Activated T-helper 2 cell treated with anti-CD3 and anti-CD28 coated beads, Interferon-gamma antibody, Interleukin-2, Interleukin-4, amounts not matched to agents 10 μg/mL and 5 μg/mL and 100 μg/mL, durations not matched to agents 14 hours and 24 hours and 36 hours (primary cell): Measurements from ENCODE around the gene GDI1. TPM values are rescaled to one million over a fixed set of nuclear protein-coding genes. Genes with fewer than 3 reads are reported as not detected.
"Not testable (repeated sequence)": the region's sequence is repeated elsewhere in the genome, so short reads cannot be mapped to it uniquely, and the experiment has no call there.

Source experiments
- DNase-seq: peaks from one replicate; pipeline ENCODE4 v3.0.0; 2021; ENCODE audit warnings: low spot score
- H3K27ac Mint-ChIP-seq: one replicate; pipeline ENCODE4 v1.8.0; 2021; ENCODE audit warnings: mixed read lengths
- H3K27me3 Mint-ChIP-seq: one replicate; pipeline ENCODE4 v1.8.0; 2021; ENCODE audit warnings: low read depth, mixed read lengths
- H3K36me3 Mint-ChIP-seq: one replicate; pipeline ENCODE4 v1.8.0; 2021; ENCODE audit warnings: low read depth, mixed read lengths
- H3K4me1 Mint-ChIP-seq: one replicate; pipeline ENCODE4 v1.8.0; 2021; ENCODE audit warnings: low read depth, mixed read lengths
- H3K4me3 Mint-ChIP-seq: one replicate; pipeline ENCODE4 v1.8.0; 2021; ENCODE audit warnings: low read depth, mild to moderate bottlenecking, moderate library complexity, mixed read lengths
- H3K9me3 Mint-ChIP-seq: one replicate; pipeline ENCODE4 v1.8.0; 2021; ENCODE audit warnings: mixed read lengths
- intact Hi-C: fragments of 100-400 bp; cut with micrococcal nuclease; formaldehyde crosslinking; loops from one replicate; pipeline ENCODE4 v1.15.1; 2023
- total RNA-seq: library from RNA; stranded (reverse); gene quantifications from 2 replicates; pipeline ENCODE4 v1.2.3, GENCODE V29; 2022

Gene GDI1
- total RNA-seq: 115 and 117 TPM in 2 replicates

DNA sequence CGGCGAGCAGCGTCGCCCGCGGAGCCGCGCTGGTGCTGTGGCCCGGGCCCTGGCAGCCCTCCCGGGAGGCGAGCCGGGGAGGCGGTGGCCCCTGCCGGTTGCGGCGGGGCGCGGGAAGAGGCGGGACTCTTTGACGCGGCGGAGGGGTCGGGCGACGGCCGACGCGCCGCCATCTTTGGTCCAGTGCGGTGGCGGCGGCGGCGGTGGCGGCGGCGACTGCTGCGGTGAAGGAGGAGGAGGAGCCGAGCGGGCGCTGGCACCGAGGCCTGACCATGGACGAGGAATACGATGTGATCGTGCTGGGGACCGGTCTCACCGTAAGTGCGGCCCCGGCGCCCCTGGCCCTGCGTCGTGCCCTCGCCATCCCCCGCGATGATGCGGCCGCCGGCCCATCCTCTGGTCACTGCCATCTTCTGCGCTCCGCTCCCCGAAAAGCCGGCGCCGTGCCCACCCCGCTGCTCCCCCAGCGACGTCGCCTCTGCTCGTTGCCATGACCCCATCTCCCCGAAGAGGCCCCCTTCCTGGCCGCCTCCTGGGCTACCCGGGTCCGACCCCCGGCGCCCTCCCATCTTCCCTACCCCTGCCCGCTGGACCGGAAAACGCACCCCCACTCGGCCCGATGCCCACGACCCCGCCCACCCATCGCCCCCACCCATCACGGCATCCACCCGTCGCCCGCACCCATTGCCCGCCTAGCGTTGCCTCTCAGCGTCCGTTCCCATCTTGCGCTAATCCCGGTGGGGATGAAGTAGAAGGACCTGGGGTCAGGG is at the start of gene GDI1:
Gene GDI1 (plus strand): TSS at position 172 of the 770 bp plus-strand sequence. CDS start 101 bp downstream, at position 273.
- peak within 1 kb of the TSS; percentile 78 for H3K27ac Mint-ChIP-seq
- intact Hi-C loops: loop anchor here (5.0 kb wide), 1 partner anchor 40 kb away; the partner anchor contains the start of gene RPL10
- H3K4me3 Mint-ChIP-seq: peak within 1 kb of the TSS; percentile 85
- DNase-seq: peak; percentile 58
- no peaks in the 10 kb centered on the region for H3K27me3 Mint-ChIP-seq
- peaks cover 8% of the 10 kb centered on the region for H3K4me1 Mint-ChIP-seq
- no peaks in the 10 kb centered on the region for H3K9me3 Mint-ChIP-seq
- H3K36me3 Mint-ChIP-seq: peaks cover 37% of the 10 kb centered on the region

DNA sequence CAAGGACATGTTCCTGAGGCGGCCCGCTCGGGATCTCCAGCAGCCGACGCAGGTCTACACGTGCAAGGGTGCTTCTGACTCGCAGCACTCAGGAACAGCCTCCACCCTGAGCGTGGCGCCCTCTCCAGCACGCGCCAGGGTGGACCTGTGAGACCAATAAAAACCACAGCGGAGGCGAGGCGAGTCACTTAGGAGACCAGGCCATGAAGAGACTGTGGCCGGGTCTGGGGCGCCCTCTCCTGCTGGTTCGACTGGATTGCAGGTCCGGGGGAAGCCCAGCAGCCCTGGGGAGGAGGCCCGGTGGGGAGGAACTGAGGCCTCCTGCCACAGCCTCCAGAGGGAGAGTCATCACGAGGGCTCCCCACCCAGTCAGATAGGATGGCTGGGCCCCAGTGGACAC is 48.9 kb upstream of the GDI1 start:
- H3K9me3 Mint-ChIP-seq, H3K27ac Mint-ChIP-seq, H3K4me3 Mint-ChIP-seq, H3K36me3 Mint-ChIP-seq, H3K27me3 Mint-ChIP-seq, H3K4me1 Mint-ChIP-seq, intact Hi-C loops, DNase-seq: not testable (repeated sequence)

DNA sequence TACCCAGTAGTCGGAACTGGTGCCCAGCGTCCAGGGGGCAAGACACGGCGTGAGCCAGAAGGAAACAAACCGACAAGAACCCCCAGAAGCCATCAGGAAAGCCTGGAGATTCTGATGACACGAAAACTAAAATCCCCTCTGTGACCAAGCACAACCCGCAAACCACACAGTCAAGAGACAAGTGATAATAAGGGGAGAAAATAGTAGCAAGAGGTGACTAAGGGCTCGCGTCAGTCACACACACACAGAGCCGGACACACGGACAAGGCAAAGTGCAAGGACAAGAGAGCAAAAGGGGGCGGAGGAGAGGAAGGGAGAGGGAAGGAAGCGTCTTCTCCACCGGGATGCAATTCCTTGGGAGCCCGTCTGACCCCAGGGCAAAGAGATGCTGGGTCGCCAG is 48.3 kb upstream of the GDI1 start:
- intact Hi-C loops, H3K9me3 Mint-ChIP-seq, H3K27ac Mint-ChIP-seq, H3K4me1 Mint-ChIP-seq, DNase-seq, H3K27me3 Mint-ChIP-seq, H3K36me3 Mint-ChIP-seq, H3K4me3 Mint-ChIP-seq: not testable (repeated sequence)

DNA sequence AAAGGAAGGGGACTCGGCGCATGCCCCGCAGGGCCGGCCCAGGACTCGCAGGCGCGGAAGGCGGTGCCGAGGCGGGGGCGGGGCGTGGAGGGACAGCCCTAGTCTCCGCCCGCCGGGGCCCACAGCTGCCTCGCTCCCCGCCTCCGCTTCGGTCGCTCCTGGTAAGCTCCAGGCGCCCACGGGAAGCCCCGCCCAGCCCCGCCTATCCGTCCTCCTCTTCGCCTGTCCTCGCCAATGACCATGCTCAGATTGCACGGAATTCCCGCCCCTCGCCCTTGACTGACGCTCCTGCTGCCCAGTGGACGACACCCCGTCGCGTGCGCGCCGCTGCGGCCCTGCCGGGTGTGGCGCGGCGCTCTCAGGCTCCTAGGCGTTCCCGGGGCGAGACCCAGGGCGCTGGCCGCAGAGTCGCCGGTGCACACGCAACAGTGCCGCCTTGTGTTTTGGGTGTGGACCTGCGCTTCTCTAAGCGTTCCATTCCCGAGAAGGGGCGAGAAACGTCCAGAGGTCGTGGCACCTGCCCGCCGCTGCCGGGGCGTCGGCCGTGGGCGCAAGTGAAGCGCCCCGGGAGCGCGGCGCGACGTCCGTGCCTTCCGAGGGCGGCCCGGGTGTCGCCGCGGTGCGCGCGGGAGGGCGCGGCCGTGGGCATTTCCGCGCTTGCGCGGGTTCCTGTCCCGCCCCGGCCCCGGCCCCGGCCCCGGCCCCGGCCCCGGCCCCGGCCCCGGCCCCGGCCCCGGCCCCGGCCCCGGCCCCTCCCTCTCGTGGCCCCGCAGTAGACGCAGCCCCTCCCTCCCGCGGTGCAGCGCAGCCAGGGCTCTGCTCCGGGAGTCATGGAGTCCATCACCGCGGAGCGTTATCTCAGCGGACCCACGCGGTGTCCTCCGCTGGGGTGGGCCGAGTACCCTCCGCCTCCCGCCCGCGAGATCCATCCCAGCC is 46.9 kb upstream of the GDI1 start:
- H3K27me3 Mint-ChIP-seq, H3K27ac Mint-ChIP-seq, DNase-seq, H3K36me3 Mint-ChIP-seq, H3K9me3 Mint-ChIP-seq, H3K4me3 Mint-ChIP-seq, H3K4me1 Mint-ChIP-seq, intact Hi-C loops: not testable (repeated sequence)

DNA sequence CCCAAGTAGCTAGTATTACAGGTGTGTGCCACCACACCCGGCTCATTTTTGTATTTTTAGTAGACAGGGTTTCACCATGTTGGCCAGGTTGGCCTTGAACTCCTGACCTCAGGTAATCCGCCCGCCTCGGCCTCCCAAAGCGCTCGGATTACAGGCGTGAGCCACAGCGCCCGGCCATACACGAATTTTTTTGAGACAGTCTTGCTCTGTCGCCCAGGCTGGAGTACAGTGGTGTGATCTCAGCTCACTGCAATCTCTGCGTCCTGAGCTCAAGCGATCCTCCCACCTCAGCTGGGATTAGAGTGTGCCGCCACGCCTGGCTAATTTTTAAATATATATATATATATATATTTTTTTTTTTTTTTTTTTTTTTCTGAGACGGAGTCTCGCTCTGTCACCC is 40.6 kb upstream of the GDI1 start:
- not testable (repeated sequence) for H3K27me3 Mint-ChIP-seq, H3K4me1 Mint-ChIP-seq, DNase-seq, H3K27ac Mint-ChIP-seq, H3K9me3 Mint-ChIP-seq
- Mint-ChIP-seq H3K4me3 (peak overlapping the region; percentile 100), H3K36me3 (peaks cover 35% of the 10 kb centered on the region)
- intact Hi-C loops: loop anchor here (5.0 kb wide), 1 partner anchor 41 kb away; the partner anchor contains the start of gene GDI1

DNA sequence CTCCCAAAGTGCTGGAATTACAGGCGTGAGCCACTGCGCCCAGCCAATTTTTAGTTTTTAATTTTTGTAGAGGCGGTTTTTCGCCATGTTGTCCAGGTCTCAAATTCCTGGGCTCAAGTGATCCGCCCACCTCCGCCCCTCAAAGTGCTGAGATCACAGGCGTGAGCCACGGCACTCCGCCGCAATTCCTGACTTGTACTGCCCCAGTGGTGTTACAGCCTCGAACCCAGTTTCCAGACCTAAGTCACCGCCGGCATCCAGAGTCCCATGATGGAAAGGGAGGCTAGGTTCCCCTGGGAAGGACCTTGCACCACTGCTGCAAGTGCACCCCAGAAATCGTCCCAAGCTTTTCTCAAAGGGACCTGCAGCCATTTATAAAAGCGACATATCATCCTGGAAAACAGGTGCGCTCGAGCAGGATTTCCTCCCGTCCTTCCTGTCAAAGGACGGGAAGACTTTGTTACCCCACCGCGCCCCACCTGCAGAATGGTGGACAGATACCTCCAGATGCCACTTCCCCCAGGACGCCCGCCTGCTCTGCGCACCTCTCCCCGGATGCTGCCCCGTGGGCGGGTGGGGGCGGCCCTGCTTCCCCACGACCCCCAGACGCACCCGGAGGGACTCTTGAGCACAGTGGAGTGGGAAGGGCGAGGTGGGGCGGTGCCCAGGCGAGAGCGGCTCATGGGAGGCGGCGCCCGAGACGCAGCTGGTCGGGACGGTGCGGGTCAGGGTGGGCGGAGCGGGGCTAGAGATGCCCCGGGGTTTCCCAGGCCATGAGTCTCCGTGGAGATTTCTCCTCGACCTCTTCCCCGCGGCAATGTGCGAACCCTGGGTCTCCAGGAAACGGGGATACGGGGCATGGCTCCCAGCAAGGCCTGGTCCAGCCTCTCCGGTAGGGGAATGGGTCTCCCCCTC is 39.7 kb upstream of the GDI1 start:
- Mint-ChIP-seq H3K4me1 (peaks cover 5% of the 10 kb centered on the region), H3K9me3 (no peaks in the 10 kb centered on the region), H3K27me3 (no peaks in the 10 kb centered on the region), H3K36me3 (peaks cover 36% of the 10 kb centered on the region), H3K4me3 (peak overlapping the region; percentile 100), H3K27ac (peak overlapping the region; percentile 100)
- intact Hi-C loops: loop anchor here (5.0 kb wide), 1 partner anchor 40 kb away; the partner anchor contains the start of gene GDI1
- DNase-seq: peak; percentile 53

DNA sequence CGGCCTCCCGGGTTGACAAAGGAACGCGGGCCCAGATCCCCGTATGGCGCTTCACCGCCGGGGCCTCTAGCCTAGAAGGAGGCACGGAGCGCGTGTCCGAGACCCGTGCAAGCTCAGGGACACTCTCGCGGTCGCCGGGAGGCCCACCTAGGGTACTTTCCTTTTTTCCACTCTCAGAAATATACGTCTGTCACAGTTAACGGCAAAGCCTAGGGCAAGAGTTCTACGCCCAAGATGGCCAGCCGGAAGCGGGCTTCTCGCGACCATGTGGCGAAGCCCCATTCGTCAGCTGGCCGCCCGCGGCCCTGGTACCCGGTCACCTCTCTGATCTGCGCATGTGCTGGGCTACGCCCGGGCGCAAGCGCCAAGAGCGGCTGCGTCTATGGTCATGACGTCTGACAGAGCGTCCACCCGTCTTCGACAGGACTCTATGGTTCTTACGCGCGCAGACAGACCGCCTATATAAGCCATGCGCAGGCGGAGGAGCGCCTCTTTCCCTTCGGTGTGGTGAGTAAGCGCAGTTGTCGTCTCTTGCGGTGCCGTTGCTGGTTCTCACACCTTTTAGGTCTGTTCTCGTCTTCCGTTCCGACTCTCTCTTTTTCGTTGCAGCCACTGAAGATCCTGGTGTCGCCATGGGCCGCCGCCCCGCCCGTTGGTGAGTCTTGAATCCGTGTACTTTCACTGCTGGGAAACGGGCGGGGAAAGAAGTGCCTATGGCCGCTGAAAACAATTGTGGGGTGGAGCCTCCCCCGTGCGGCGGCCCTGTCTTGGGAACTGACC is 38.9 kb upstream of the GDI1 start, which contains the start of gene RPL10:
Gene RPL10 (plus strand): TSS at position 490 of the 780 bp plus-strand sequence. CDS start 143 bp downstream, at position 633.
- Mint-ChIP-seq H3K9me3 (no peaks in the 10 kb centered on the region), H3K27me3 (no peaks in the 10 kb centered on the region), H3K27ac (peak within 1 kb of the TSS; percentile 100), H3K36me3 (peaks cover 36% of the 10 kb centered on the region), H3K4me1 (peaks cover 5% of the 10 kb centered on the region), H3K4me3 (peak within 1 kb of the TSS; percentile 100)
- peak; percentile 93 for DNase-seq
- intact Hi-C loops: loop anchor here (5.0 kb wide), 1 partner anchor 39 kb away; the partner anchor contains the start of gene GDI1

DNA sequence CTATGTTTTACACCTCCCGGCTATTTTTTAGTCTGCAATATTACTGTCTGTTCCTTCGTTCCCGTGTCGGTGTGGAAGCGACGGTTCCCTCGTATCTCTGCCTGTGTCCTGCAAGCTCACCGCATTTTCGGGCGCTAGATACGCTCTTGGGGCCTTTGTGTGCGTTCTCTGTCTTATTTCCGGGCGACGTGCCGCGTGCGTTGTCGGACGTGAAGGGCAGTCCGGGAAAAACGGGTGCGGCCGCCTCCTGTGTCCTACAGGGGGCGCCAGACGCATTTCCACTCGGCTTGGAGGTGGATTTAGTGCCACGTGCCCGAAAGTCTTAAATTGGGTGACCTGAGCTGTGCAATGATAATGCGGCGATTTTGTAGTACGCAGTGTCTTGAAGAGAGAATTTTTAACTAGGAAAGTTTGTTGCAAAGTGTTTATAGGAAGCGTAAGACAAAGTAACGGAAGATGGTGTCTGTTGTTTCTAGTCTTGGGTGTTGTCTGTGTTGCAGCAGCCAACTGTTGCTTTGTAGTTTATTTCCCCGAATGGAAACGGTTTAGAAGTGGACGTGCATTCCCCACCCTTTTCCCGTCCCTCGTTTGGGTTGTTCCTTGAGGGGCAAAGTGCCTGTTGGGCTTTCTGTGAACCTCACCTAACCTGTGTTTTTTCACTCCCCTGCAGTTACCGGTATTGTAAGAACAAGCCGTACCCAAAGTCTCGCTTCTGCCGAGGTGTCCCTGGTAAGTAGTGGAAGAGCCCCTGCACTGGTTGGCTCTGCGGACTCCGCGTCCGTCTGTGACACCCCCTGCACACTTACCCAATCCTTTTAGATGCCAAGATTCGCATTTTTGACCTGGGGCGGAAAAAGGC is 38.1 kb upstream of the GDI1 start:
- DNase-seq: peak; percentile 78
- Mint-ChIP-seq H3K9me3 (no peaks in the 10 kb centered on the region), H3K27me3 (no peaks in the 10 kb centered on the region), H3K4me3 (peak overlapping the region; percentile 100), H3K27ac (peak overlapping the region; percentile 100), H3K36me3 (peaks cover 36% of the 10 kb centered on the region), H3K4me1 (peaks cover 5% of the 10 kb centered on the region)
- intact Hi-C loops: loop anchor here (5.0 kb wide), 1 partner anchor 38 kb away; the partner anchor contains the start of gene GDI1

DNA sequence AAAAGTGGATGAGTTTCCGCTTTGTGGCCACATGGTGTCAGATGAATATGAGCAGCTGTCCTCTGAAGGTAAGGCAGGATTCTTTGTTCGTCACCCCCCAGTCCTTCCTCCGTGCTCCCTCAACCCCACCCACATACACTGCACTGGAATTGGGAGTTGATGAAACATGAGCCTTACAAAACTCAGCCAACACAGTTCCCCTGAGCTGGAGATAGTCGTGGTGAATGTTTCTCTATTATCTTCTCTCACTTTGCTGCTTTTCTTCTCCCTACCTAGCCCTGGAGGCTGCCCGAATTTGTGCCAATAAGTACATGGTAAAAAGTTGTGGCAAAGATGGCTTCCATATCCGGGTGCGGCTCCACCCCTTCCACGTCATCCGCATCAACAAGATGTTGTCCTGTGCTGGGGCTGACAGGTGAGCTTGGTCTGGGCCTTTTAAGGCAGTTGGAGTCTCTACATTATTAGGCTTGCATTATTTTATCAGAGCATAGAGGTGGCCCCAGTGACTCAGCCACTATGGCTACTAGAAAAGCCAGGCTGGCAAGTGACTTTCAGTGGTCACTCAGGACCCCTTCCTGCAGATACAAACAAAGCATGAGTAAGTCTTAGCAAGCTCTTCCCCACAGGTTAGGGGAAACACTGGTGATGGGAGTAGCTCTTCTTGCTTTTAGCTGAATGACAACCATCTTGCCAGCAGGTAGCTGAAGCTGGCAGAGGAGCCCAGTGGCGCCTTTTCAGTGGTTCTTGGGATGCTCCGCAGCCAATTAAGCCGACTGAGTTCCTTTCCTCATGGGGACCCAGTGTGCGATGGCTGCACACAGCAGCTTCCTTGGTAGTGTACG is 37.2 kb upstream of the GDI1 start:
- H3K27me3 Mint-ChIP-seq: no peaks in the 10 kb centered on the region
- H3K36me3 Mint-ChIP-seq: peaks cover 36% of the 10 kb centered on the region
- intact Hi-C loops: loop anchor here (5.0 kb wide), 1 partner anchor 38 kb away; the partner anchor contains the start of gene GDI1
- no peak for DNase-seq
- H3K4me1 Mint-ChIP-seq: peaks cover 5% of the 10 kb centered on the region
- H3K4me3 Mint-ChIP-seq: peak overlapping the region; percentile 100
- H3K27ac Mint-ChIP-seq: peak overlapping the region; percentile 100
- H3K9me3 Mint-ChIP-seq: no peaks in the 10 kb centered on the region

DNA sequence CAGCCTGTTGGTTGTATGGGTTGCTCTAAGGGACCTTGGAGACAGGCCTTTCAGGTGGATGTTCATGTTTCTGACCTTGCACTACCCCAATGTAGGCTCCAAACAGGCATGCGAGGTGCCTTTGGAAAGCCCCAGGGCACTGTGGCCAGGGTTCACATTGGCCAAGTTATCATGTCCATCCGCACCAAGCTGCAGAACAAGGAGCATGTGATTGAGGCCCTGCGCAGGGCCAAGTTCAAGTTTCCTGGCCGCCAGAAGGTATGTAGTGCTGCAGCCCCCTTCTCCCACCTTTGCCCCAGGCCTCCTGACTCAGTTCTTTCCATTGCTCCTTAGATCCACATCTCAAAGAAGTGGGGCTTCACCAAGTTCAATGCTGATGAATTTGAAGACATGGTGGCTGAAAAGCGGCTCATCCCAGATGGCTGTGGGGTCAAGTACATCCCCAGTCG is 36.6 kb upstream of the GDI1 start:
- H3K27me3 Mint-ChIP-seq, DNase-seq, intact Hi-C loops: not testable (repeated sequence)

More for the DNA sequence above, 36.6 kb upstream of the GDI1 start:
- H3K9me3 Mint-ChIP-seq, H3K4me1 Mint-ChIP-seq: not testable (repeated sequence)
- Mint-ChIP-seq H3K4me3 (peak overlapping the region; percentile 100), H3K36me3 (peaks cover 36% of the 10 kb centered on the region), H3K27ac (peak overlapping the region; percentile 100)
